HTR-8/SVneo (cell line): ENCODE measurements around the gene EFL1.
"Not testable (repeated sequence)": the region's sequence is repeated elsewhere in the genome, so short reads cannot be mapped to it uniquely, and the experiment has no call there.

ENCODE experiments used
- DNase-seq: peaks from one replicate; pipeline ENCODE4 v3.0.0; 2011; ENCODE audit warnings: low spot score, mixed read lengths; ENCODE audit not compliant: insufficient read length
- FAIRE-seq: peaks from 2 replicates; lab custom pipeline; 2011; peaks lifted over from hg19 to GRCh38; lab: Jason Lieb, UNC

Gene EFL1

DNA sequence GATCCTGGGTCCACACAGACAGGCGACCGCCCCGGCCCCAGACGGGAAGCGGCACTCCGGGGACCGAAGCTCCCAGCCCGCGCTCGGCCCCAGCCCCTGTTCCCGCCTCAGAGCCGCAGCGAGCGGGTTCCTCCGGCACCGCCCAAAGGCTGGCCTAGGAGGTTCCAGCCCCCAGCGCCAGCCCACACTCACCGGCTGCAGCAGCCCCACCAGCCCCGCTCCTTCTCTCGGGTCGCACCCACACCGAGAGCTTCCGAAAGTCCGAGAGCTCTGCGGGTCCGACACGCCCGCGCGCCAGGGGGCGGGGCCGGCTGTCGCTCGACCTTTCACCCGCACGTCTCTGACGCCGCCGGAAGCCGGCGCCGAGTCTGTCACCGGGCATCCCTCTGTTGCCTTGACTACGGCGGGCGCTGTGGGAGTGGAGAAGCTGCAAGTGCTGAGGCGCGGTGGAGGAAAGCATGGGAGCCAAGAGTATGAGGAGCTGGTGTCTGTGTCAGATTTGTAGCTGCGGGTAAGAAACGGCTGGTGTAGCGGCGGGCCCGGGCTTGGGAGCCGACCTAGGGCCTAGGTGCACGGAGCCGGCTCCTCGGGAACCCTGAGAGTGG is at the start of gene EFL1, which contains the start of gene SAXO2:
Gene EFL1 (minus strand): TSS at position 313 of the 605 bp plus-strand sequence. CDS start 956 bp downstream, outside the sequence.
Gene SAXO2 (plus strand): TSS at position 397 of the 605 bp plus-strand sequence. CDS start 62 bp downstream, at position 459.
- FAIRE-seq (no peak), DNase-seq (peak; percentile 73)

DNA sequence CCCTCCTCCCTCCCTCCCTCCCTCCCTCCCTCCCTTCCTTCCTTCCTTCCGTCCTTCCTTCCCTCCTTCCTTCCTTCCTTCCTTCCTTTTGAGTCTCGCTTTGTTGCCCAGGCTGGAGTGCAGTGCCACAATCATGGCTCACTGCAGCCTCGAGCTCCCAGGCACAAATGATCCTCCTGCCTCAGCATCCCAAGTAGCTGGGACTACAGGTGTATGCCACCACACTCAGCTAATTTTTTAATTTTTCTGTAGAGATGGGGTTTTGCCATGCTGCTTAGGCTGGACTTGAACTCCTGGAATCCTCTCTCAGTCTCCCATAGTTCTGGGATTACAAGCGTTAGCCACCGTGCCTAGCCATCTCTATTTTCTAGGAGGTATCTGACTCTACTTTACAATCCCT is 48.8 kb upstream of the EFL1 start:
- not testable (repeated sequence) for FAIRE-seq, DNase-seq

DNA sequence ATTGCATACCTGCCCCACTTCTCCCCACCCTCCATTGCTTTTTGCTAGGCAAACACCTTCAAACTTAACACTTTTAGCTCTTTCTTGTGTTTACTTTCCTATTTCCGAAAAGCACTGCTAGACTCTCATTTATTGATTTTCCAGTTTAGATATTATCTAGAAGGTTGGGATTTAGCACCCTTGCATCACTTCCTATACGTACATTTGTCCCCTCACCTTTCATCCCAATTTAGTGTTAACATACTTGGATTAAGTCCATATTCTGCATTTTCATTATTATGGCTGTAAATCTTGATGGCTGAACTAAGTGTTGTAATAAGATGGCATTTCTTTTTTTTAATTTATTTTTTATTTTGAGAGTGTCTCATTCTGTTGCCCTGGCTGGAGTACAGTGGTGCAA is 47.3 kb upstream of the EFL1 start:
- no peak for FAIRE-seq

DNA sequence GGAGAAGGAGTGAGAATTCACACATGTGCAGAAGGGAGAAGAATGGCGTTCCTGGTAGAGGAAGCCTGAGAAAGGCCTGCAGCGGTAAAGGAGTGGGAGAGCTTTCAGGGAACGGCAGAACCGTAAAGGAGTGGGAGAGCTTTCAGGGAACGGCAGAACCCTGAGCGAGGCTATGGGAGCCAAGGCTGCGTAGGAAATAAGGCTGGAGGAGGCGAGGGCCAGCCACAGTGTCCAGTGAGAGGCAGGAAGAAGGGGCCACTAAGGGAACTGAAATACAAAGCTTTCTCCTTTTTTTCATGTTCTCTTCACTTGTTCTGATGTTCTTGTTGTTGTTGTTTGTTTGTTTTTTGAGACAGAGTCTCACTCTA is 45.2 kb upstream of the EFL1 start:
- no peak for FAIRE-seq
- DNase-seq, result no peak

More for the DNA sequence above, 47.3 kb upstream of the EFL1 start:
- DNase-seq, result no peak

DNA sequence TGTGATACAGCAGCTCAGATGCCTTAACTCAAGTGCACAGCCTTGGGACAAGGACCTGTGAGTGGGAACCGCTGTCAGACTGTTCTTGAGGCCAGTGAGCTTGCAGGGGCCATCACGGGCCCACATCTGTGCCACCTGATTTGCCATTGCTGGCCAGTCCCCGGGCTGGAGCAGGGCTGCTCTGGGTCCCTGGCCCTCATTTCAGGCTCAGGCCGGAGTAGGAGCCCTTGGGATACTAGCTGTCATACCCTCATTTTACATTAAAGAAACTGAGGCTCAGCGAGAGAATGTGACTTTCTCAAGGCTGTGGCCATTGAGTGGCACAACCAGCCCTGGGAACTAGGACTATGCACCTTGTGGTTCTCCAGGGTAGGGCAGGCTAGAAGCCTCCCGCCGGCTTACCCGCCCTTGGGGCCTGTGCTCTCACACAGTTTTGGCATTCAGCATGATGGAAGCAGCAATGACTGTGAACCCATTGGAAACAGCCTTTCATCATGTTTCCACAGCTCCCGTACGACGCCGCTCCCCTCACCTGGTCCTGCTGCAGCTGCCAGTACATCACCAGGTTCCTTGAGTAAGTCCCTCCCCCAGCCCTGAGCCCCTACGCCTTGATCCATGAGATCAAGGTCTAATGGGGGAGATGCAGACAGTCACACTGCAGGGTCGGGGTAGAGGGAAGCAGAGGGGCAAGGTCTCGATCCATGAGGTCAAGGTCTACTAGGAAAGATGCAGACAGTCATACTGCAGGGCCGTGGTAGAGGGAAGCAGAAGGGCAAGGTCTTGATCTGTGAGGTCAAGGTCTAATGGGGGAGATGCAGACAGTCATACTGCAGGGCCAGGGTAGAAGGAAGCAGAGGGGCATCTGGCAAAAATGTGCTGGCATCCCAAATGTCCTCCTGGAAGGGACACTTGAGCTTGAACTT is 44.5 kb upstream of the EFL1 start:
- no peak for FAIRE-seq
- no peak for DNase-seq

DNA sequence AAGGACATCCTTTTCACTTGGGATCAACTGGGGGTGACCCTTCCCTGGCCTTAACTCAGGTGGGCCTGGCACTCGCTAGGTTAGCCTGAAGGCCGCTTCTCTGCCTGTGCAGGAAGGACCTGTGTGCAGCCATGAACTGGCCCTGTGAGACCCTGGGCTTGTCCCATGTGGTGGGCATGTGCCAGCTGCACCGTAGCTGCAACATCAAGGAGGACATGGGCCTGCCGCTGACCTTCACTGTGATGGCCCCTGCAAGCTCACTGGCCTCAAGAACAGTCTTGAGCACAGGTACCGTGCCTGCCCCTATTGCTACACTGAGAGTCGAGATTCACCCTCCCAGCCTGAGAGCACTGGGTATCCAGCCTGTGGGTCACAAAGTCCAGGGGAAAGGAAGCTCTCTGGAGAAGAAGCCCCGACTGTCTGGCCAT is 43.1 kb upstream of the EFL1 start:
- FAIRE-seq, result no peak
- no peak for DNase-seq

DNA sequence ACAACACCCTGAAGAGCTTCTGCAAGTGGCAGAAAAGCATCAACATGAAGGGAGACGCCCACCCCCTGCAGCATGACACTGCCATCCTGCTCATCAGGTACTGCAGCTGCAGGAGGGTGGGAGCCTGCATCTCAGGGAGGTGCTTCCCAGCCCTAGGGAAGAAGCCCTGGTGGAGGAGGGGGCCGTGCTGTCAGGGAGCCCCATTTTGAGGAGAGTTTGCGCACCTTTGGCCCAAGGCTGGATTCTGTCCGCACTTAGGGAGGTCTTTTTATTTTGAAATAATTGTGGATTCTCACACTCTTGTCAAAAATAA is 42.2 kb upstream of the EFL1 start:
- FAIRE-seq (no peak), DNase-seq (no peak)

DNA sequence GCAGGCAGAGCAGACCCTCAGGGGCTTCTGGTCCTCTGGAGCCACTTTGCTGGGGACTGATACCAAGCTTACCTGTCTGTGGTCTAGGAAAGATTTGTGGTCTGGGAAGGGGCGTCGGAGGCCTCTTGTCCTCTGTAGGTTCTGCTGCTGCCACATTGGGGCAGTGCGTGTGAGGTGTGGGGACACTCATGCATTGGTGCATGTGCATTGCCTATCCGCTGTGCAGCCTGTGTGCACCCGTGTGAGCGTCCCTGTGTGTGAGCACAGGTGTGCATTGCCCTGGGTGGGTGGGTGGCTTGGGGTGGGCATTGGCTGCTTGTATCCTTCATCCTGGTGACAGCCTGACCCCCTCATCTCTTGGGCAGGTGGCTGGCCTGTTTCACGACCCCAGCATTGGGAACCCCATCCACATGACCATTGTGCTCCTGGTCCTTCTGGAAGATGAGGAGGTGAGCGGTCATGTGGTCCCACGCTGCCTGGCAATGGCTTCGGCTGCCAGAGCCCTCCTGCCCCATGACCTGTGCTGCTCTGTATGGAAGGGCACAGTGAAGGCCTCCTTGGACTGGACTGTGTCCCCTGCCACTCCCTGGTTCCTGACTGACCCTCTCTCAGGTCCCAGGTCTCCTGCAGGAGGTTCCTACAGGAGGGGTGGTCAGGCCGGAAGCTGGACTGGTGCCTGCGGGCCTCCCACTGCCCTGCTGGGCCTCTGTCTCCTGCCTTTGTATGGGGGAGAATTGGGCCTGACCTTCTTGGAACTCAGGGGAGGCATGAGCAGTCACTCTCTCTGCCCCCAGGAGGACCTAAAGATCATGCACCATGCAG is 41.6 kb upstream of the EFL1 start:
- FAIRE-seq, result no peak
- DNase-seq, result no peak

DNA sequence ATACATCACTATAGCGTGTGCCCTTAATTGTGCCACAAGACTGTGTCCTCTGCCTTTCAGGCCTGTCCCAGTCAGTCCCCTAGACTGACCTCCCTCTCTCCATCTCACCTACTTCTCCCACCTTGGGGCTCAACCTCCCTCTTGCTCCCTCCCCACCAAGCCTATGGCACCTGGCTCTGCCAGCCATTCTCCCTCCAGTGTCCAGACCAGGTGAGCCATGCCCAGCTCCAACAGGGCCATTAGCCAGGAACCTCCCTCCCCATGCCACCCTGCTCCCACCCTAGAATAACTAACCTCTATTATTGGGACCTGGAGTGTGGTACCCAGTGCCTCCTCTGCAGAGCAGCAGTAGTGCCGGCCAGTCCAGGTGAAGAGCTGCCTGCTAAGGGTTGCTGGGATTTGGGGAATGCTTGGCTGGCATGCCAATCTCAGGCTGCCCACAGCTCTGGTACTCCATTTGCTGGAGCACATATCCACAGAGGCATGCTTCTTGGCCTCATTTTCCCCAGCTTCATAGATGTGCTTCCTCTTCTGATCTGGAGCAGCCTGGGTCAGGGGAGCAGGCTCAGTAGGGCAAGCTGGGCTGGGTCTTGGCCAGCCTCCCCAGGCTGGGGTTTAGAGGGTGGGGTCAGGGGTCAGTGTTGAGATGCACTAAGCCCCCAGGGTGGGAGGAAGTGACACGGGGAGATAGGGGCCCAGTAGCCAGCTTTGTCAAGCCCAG is 38.9 kb upstream of the EFL1 start:
- FAIRE-seq (no peak), DNase-seq (no peak)

DNA sequence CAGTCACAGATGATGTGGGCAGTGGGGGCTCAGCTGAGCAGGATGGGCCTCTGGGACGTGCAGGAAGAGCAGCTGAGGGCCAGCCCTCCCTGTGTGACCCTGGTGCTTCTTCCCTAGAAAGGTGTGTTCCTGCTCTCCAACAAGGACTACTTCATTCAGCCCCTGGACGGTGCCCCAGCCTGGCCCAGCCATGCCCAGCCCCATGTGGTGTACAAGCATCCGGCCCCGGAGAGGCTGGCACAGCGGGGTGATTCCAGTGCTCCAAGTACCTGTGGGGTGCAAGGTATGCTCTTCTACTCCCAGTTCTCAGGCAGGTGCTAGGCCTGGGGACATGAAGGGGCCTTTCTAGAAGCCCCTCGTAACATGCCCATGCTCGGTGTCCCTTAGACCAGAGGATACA is 38.3 kb upstream of the EFL1 start:
- no peak for FAIRE-seq
- no peak for DNase-seq

DNA sequence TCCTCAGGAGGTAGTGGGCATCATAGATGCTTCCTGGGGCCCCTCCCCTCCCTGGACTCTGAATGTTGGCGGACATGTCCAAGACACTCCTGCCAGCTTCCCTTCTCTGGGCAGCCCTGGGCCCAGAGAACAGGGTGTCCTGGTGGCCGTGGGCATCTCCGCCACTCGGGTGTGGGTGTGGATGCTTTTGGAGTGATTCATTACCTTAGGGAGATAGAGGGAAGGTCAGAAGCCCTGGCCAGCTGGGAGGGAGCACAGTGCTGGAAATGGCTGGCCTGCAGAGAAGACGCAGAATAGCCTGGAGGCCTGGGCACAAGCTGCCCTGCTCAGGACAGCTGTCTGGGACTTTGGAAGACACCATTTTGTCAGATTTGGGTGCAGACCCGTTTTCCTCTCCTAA is 37.8 kb upstream of the EFL1 start:
- FAIRE-seq, DNase-seq: not testable (repeated sequence)

DNA sequence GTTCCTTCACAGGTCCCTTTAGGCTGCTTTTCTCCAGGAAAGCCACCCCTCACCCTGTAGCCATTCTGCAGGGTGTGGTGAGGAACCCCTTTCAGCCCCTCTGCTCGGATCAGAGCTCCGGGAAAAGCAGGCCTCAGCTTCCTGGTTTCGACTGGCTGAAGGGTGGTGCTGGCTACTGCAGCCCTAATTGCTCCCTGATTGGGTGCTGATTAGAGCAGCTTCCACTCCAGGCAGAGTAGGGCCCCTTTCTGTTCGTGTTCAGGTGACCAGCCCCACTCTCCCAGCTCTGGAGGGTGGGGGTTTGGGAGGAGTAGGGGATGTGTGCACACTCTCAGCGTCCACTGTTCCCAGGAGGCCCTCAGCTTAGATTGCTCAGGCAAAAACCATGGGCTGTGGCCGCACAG is 37.0 kb upstream of the EFL1 start:
- FAIRE-seq, DNase-seq: not testable (repeated sequence)

DNA sequence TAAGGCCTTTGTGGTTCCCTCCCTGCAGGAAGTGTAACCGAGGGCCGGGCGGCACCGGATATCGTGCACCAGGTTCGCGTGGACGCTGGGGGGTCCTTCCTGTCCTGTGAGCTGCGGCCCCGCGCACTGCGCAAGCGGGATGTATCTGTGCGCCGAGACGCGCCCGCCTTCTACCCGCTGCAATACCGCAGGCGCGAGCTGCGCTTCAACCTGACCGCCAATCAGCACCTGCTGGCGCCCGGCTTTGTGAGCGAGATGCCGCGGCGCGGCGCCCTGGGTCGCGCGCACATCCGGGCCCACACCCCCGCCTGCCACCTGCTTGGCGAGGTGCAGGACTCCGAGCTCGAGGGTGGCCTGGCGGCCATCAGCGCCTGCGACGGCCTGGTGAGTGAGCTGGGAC is 36.0 kb upstream of the EFL1 start:
- no peak for DNase-seq
- no peak for FAIRE-seq

DNA sequence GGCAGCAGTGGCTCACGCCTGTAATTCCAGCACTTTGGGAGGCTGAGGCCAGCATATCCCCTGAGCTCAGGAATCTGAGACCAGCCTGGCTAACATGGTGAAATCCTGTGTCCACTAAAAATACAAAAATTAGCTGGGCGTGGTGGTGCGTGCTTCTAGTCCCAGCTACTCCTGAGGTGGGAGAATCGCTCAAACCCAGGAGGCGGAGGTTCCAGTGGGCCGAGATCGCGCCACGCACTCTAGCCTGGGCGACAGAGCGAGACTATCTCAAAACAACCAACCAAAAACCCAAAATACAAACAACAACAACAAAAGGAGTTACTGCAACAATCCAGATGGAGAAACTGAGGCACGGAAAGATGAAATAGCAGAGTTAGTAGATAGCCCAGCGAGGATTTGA is 35.5 kb upstream of the EFL1 start:
- FAIRE-seq, result no peak

DNA sequence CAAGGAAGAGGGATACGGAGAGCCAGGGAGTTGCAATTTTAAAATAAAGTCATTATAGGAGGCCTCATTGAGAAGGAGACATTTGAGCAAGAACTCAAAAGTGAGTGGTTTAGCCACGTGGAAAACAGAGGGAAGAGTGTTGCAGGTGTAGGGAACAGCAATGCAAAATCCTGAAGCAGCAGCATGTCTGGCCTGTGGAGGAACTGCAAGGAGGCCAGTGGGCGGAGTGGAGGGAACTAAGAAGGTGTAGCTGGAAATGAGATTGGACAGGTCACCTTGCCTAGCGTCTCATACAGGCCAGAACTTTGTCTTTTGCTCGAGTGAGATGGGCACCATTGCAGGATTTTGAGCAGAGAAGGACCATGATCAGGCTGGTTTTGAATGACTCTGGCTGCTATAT is 35.0 kb upstream of the EFL1 start:
- DNase-seq, result no peak
- no peak for FAIRE-seq

More for the DNA sequence above, 35.5 kb upstream of the EFL1 start:
- no peak for DNase-seq

DNA sequence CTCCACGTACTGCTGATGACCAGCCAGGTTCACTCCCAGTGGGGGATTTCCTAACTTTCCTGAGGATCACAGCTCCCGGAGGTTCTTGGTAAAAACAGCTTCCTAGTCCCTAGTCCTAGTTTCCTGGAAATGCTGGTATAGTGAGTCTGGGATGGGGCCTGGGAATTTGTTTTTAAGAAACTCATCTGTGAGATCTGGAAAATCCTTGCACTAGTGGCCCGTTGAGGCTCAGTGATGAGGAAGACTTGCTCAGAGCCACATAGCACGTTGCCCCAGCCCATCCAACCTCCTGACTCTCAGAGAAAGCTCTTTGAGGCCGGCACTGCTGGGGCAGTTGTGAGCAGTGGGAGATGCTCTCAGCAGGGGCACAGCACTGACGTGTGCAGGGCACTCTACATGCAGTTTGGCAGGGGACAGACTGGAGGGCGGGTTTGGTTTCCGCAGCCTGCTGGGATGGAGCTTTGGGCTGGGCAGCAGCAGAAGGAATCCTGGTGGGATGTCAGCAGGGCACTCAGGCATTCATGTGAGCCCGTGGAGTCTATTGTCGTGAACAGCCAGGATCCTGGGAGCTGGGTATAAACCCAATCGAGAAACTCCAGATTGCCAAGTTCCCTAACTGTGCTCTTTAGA is 31.6 kb upstream of the EFL1 start:
- FAIRE-seq (no peak), DNase-seq (no peak)

DNA sequence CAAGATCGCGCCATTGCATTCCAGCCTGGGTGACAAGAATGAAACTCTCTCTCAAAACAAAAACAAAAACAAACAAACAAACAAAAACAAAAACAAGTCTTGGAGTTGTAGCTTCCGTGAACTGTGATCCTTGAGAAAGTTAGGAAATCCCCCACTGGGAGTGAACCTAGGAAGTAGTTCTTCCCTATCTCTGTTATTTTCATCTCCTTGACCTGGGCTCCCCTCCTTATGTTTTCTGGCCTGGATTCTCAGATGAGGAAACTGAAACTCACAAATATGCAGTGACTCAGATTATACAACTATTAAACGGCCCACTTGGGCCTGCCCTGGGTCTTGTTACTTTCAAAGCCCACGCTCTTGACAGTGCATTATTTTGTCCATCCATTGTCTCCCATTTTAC is 29.7 kb upstream of the EFL1 start:
- FAIRE-seq, result no peak
- no peak for DNase-seq

DNA sequence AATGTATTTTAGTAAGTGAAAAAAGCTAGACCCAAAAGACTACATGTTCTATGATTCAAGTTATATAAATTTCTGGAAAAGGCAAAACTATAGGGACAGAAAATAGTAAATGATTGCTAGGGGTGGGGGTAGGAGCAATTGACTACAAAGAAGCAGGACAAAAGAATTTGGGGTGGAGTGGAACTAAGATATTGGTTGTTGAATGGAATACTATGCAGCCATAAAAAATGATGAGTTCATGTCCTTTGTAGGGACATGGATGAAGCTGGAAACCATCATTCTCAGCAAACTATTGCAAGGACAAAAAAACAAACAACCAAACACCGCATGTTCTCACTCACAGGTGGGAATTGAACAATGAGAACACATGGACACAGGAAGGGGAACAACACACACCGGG is 25.7 kb upstream of the EFL1 start:
- FAIRE-seq, DNase-seq: not testable (repeated sequence)

DNA sequence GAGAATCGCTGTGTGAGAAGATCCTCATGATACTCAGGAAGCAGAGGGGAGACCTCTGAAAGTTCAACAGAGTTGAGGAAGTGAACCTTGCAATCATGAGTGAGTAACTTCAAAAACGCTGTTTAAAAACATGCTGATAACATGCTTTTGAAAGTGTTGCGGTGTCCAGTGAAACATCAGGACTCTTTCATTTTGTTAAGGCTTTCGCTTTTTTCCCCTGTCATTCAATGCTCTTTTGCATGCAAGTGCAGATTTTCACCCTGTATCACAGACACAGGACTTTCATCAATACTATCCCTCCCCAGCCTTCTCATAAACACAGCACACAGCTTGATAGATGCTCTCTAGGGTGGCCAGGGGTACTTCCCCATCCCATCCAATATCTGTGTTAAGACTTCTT is 23.9 kb upstream of the EFL1 start:
- not testable (repeated sequence) for DNase-seq, FAIRE-seq

DNA sequence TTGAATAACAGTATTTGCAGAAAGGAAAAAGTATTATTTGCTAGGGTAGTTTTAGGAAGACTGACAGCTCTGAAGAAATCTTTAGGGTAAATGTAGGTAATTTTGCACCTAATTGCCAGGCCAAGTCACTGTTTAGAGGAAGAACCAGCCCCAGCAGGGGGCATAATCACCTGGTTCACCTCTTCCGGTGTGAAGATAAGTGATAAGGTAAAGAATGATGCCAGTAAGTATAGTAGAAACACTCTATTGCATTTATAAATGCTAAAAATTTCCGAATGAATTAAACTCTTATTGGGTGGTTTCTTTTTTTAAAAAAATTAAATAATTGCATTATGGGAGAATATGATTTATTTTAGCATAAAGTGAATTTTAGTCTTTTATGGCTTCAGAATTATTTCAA is 21.8 kb upstream of the EFL1 start:
- DNase-seq, FAIRE-seq: not testable (repeated sequence)
